HG03060 (cell line): ENCODE data around the gene DGKI.

Experiments
- ATAC-seq: cut with Tn5 transposase; IDR thresholded peaks from one replicate; pipeline ENCODE4 v1.9.1; 2021; ENCODE audit warnings: low read depth, moderate number of reproducible peaks; ENCODE audit not compliant: unreplicated experiment

The DGKI gene

GRCh38 chr7:137846827-137847567 lies at the start of gene DGKI:
TSS of gene DGKI (minus strand) at chr7:137846974.
- no peak for ATAC-seq

- ATAC-seq: peak; percentile 78
These were observed 48.8 kb upstream of the DGKI start for GRCh38 chr7:137895301-137896221.

- no peak for ATAC-seq
These were observed 46.5 kb upstream of the DGKI start for GRCh38 chr7:137893143-137893742.

GRCh38 chr7:137891016-137891655 lies 44.4 kb upstream of the DGKI start:
- no peak for ATAC-seq

- ATAC-seq: no peak
These were observed 43.7 kb upstream of the DGKI start for GRCh38 chr7:137890449-137890921.

- ATAC-seq: no peak
These were observed 41.5 kb upstream of the DGKI start for GRCh38 chr7:137888241-137888640.

- no peak for ATAC-seq
These were observed 40.0 kb upstream of the DGKI start for GRCh38 chr7:137886746-137887145.

GRCh38 chr7:137886281-137886680 lies 39.5 kb upstream of the DGKI start:
- ATAC-seq: no peak

GRCh38 chr7:137885678-137886077 lies 38.9 kb upstream of the DGKI start:
- no peak for ATAC-seq

- no peak for ATAC-seq
These were observed 36.0 kb upstream of the DGKI start for GRCh38 chr7:137882806-137883205.

- peak; percentile 86 for ATAC-seq
These were observed 35.5 kb upstream of the DGKI start for GRCh38 chr7:137882261-137882668.

- ATAC-seq: peak; percentile 4
These were observed 35.0 kb upstream of the DGKI start for GRCh38 chr7:137881607-137882260.

GRCh38 chr7:137880432-137880831 lies 33.7 kb upstream of the DGKI start:
- no peak for ATAC-seq

GRCh38 chr7:137879357-137880158 lies 32.8 kb upstream of the DGKI start:
- no peak for ATAC-seq

GRCh38 chr7:137878333-137878961 lies 31.7 kb upstream of the DGKI start:
- ATAC-seq: no peak

GRCh38 chr7:137877027-137877675 lies 30.4 kb upstream of the DGKI start:
- ATAC-seq: no peak

GRCh38 chr7:137875746-137876145 lies 29.0 kb upstream of the DGKI start:
- ATAC-seq: no peak
